NCI-H2196 (cell line): ENCODE measurements around the gene IGSF8.
"Not testable (repeated sequence)": the region's sequence is repeated elsewhere in the genome, so short reads cannot be mapped to it uniquely, and the experiment has no call there.

Source experiments
- DNase-seq: peaks from one replicate; lab custom pipeline; 2025; ENCODE audit not compliant: unreplicated experiment; lab: John Stamatoyannopoulos, UW

The IGSF8 gene

GRCh38 chr1:160069460-160070231 is 28.8 kb downstream of the IGSF8 start, which contains the start of gene KCNJ10:
KCNJ10 (minus strand) TSS chr1:160070160; CDS start chr1:160042532, 27,628 bp downstream.
- no peak for DNase-seq

GRCh38 chr1:160068225-160068624 is 30.2 kb downstream of the IGSF8 start:
- no peak for DNase-seq

- no peak for DNase-seq
Observed at GRCh38 chr1:160066829-160067745, 31.3 kb downstream of the IGSF8 start.

GRCh38 chr1:160064746-160065145 is 33.7 kb downstream of the IGSF8 start:
- DNase-seq, result no peak

- no peak for DNase-seq
Observed at GRCh38 chr1:160064164-160064563, 34.3 kb downstream of the IGSF8 start.

GRCh38 chr1:160063176-160063575 is 35.2 kb downstream of the IGSF8 start:
- DNase-seq, result no peak

GRCh38 chr1:160062230-160062532 is 36.2 kb downstream of the IGSF8 start:
- DNase-seq, result no peak

GRCh38 chr1:160061369-160062229 is 36.8 kb downstream of the IGSF8 start:
- no peak for DNase-seq

GRCh38 chr1:160058087-160058486 is 40.3 kb downstream of the IGSF8 start:
- no peak for DNase-seq

GRCh38 chr1:160056648-160057169 is 41.7 kb downstream of the IGSF8 start:
- no peak for DNase-seq

- DNase-seq, result no peak
Observed at GRCh38 chr1:160053548-160054365, 44.7 kb downstream of the IGSF8 start.

- DNase-seq, result no peak
Observed at GRCh38 chr1:160052936-160053335, 45.5 kb downstream of the IGSF8 start.

- no peak for DNase-seq
Observed at GRCh38 chr1:160050619-160051018, 47.8 kb downstream of the IGSF8 start.

GRCh38 chr1:160050182-160050581 is 48.2 kb downstream of the IGSF8 start:
- DNase-seq, result not testable (repeated sequence)

- DNase-seq, result no peak
Observed at GRCh38 chr1:160049101-160049500, 49.3 kb downstream of the IGSF8 start.

- DNase-seq, result no peak
Observed at GRCh38 chr1:160048335-160048734, 50.1 kb downstream of the IGSF8 start.

GRCh38 chr1:160047111-160047991 is 51.1 kb downstream of the IGSF8 start:
- no peak for DNase-seq

GRCh38 chr1:160046494-160047110 is 51.8 kb downstream of the IGSF8 start:
- DNase-seq, result peak; percentile 15

GRCh38 chr1:160045653-160046052 is 52.8 kb downstream of the IGSF8 start:
- DNase-seq, result no peak
